ENCODE data around the gene VTI1A. TPM values are rescaled to one million over a fixed set of nuclear protein-coding genes. Genes with fewer than 3 reads are reported as not detected.
"Not testable (repeated sequence)": the region's sequence is repeated elsewhere in the genome, so short reads cannot be mapped to it uniquely, and the experiment has no call there.

The VTI1A gene
- total RNA-seq, 2 donors from 2014 or later: 71.6 to 139 TPM

- H3K36me3 ChIP-seq: no peaks in the 10 kb centered on the region
- no peak for TF ChIP-seq CTCF (IDR thresholded peaks at IDR 0.05)
- no peaks in the 10 kb centered on the region for H3K9me3 ChIP-seq
- no peak for ATAC-seq (ENCODE audit: insufficient number of reproducible peaks, low FRiP score, low read depth)
- H3K4me1 ChIP-seq (ENCODE audit: control insufficient read depth in 1 of 2, low read depth in 2 of 2): no peaks in the 10 kb centered on the region
- no peak overlapping the region for H3K27ac ChIP-seq
- H3K27me3 ChIP-seq (replicated peaks; ENCODE audit: insufficient read depth): no peaks in the 10 kb centered on the region
- DNase-seq (ENCODE audit: low spot score): no peak
- H3K4me3 ChIP-seq: no peak overlapping the region
These were observed 51.8 kb downstream of the VTI1A start for GRCh38 chr10:112498806-112499205.

- not testable (repeated sequence) for H3K27me3 ChIP-seq (replicated peaks; ENCODE audit: insufficient read depth); ATAC-seq (ENCODE audit: insufficient number of reproducible peaks, low FRiP score, low read depth); H3K36me3 ChIP-seq; DNase-seq (ENCODE audit: low spot score); H3K4me1 ChIP-seq (ENCODE audit: control insufficient read depth in 1 of 2, low read depth in 2 of 2); H3K9me3 ChIP-seq; H3K4me3 ChIP-seq; H3K27ac ChIP-seq
These were observed 53.0 kb downstream of the VTI1A start for GRCh38 chr10:112499985-112500384.

GRCh38 chr10:112502536-112502935, 55.5 kb downstream of the VTI1A start:
- DNase-seq (ENCODE audit: low spot score): no peak
- Histone ChIP-seq H3K36me3 (no peaks in the 10 kb centered on the region), H3K27ac (no peak overlapping the region), H3K9me3 (no peaks in the 10 kb centered on the region), H3K4me3 (no peak overlapping the region), H3K27me3 (replicated peaks; ENCODE audit: insufficient read depth) (no peaks in the 10 kb centered on the region), H3K4me1 (ENCODE audit: control insufficient read depth in 1 of 2, low read depth in 2 of 2) (peaks cover 3 to 5% of the 10 kb centered on the region in 2 donors)
- no peak for ATAC-seq (ENCODE audit: insufficient number of reproducible peaks, low FRiP score, low read depth)
- no peak for TF ChIP-seq CTCF (IDR thresholded peaks at IDR 0.05)

- DNase-seq (ENCODE audit: low spot score): no peak
- H3K36me3 ChIP-seq: no peaks in the 10 kb centered on the region
- H3K27ac ChIP-seq: no peak overlapping the region
- no peak overlapping the region for H3K4me3 ChIP-seq
- H3K27me3 ChIP-seq (replicated peaks; ENCODE audit: insufficient read depth): no peaks in the 10 kb centered on the region
- TF ChIP-seq CTCF (IDR thresholded peaks at IDR 0.05): no peak
- H3K4me1 ChIP-seq (ENCODE audit: control insufficient read depth in 1 of 2, low read depth in 2 of 2): peaks cover 5 to 14% of the 10 kb centered on the region in 2 donors
- ATAC-seq (ENCODE audit: insufficient number of reproducible peaks, low FRiP score, low read depth): no peak
- no peaks in the 10 kb centered on the region for H3K9me3 ChIP-seq
These were observed 56.6 kb downstream of the VTI1A start for GRCh38 chr10:112503643-112504042.

- Histone ChIP-seq H3K27me3 (replicated peaks; ENCODE audit: insufficient read depth) (no peaks in the 10 kb centered on the region), H3K4me3 (no peak overlapping the region), H3K4me1 (ENCODE audit: control insufficient read depth in 1 of 2, low read depth in 2 of 2) (peaks cover 5 to 14% of the 10 kb centered on the region in 2 donors), H3K36me3 (no peaks in the 10 kb centered on the region), H3K9me3 (no peaks in the 10 kb centered on the region), H3K27ac (no peak overlapping the region)
- DNase-seq (ENCODE audit: low spot score) (no peak), ATAC-seq (ENCODE audit: insufficient number of reproducible peaks, low FRiP score, low read depth) (no peak)
- no peak for TF ChIP-seq CTCF (IDR thresholded peaks at IDR 0.05)
These were observed 60.0 kb downstream of the VTI1A start for GRCh38 chr10:112507046-112507445.

GRCh38 chr10:112507988-112508387, 61.0 kb downstream of the VTI1A start:
- no peaks in the 10 kb centered on the region for H3K9me3 ChIP-seq
- no peak overlapping the region for H3K4me3 ChIP-seq
- H3K4me1 ChIP-seq (ENCODE audit: control insufficient read depth in 1 of 2, low read depth in 2 of 2): peaks cover 5 to 14% of the 10 kb centered on the region in 2 donors
- TF ChIP-seq CTCF (IDR thresholded peaks at IDR 0.05): no peak
- DNase-seq (ENCODE audit: low spot score) (no peak), ATAC-seq (ENCODE audit: insufficient number of reproducible peaks, low FRiP score, low read depth) (no peak)
- no peaks in the 10 kb centered on the region for H3K36me3 ChIP-seq
- H3K27me3 ChIP-seq (replicated peaks; ENCODE audit: insufficient read depth): no peaks in the 10 kb centered on the region
- H3K27ac ChIP-seq: no peak overlapping the region

Measured in thoracic aorta (tissue), 2 donors.